Measurements from ENCODE around the gene SCT.

SCT gene

DNA sequence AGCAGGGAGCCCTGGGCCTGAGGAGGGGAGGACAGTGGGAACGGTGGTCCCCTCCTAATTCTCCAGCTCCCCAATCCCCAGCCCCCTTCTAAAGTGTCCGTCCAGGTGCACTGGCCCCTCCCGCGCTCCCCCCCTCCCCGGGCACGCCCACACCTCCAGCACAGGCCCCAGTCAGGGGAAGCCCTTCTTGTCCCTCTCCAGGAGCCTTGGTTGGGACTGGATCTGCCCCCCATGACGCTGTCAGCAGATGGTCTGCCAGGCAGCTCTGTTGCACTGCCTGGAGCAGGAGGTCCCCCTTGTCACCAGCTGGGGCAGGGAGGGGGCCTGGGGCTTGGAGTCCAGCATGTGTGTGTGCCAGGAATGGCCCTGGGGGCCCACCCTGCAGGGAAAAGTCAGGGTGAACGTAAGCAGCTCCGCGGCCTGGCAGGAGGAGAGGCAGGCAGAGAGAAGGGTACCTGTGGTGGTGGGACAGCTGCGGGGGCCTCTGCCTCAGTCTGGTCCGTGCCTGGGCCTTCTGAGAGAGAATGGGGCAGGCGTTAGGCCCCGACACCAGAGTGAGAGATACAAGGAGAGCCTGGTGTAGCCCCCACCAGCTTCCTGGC is 12.9 kb downstream of the SCT start:
- H3K27ac ChIP-seq (ENCODE audit: insufficient read depth in 1 of 2, low read depth in 1 of 2, low read length in 2 of 2, poor library complexity in 1 of 2, severe bottlenecking in 2 of 2), result peak overlapping the region in 1 of 2 experiments; percentile 14
- no peaks in the 10 kb centered on the region for H3K27me3 ChIP-seq (replicated peaks in 2 of 5; ENCODE audit: control insufficient read depth in 4 of 5, insufficient read depth in 5 of 5, low read length in 4 of 5)
- peak overlapping the region in 1 of 7 experiments; percentile 11 for H3K4me3 ChIP-seq (ENCODE audit: control insufficient read depth in 1 of 7, extremely low read depth in 1 of 7, insufficient read depth in 4 of 7, low read depth in 2 of 7, low read length in 6 of 7)
- H3K9me3 ChIP-seq (ENCODE audit: control extremely low read depth in 1 of 5, control insufficient read depth in 4 of 5, insufficient read depth in 2 of 5, low read depth in 1 of 5, low read length in 4 of 5), result no peaks in the 10 kb centered on the region
- 95% methylated on average over 8 of the region's 14 CpGs for WGBS (ENCODE audit: insufficient coverage)
- ChIA-PET CTCF (interaction anchor here (0.5 to 2.1 kb wide), 4 partner anchors 10 to 67 kb away, joined by 3 to 5 read pairs (median 3); no protein-coding TSS in a partner anchor), POLR2A (no interaction called here)
- DNase-seq, result no peak
- peaks cover 0 to 31% (median 23%) of the 10 kb centered on the region in 4 experiments for H3K4me1 ChIP-seq (ENCODE audit: control extremely low read depth in 1 of 4, control insufficient read depth in 4 of 4, insufficient read depth in 4 of 4, low read length in 3 of 4)
- H3K36me3 ChIP-seq (ENCODE audit: control insufficient read depth in 4 of 4, insufficient read depth in 4 of 4, low read length in 3 of 4), result peaks cover 5 to 57% (median 36%) of the 10 kb centered on the region in 4 experiments

DNA sequence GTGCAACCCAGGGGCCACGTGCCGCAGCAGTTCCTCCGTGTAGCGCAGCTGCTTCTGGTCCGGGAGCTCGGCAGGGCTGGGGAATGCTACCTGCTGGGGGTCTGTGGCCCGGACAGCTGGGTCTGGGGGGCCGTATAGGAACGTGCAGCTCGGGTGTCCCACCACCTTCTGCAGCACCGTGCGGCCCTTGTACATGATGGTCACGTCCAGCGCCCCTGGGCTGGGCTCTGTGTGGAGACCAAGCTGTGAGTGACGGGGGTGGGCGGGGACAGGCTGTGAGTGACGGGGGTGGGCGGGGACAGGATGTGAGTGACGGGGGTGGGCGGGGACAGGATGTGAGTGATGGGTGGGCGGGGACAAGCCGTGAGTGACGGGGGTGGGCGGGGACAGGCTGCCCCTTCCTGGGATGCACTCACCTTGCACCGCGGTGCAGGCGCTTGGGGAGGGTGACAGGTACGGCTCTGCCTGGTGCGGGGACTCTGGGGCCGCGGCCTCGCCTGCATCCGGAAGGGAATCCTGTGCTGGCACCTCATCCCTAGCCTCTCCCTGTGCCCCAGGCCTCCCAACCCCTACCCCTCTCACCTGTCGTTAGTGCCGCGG is 13.5 kb downstream of the SCT start:
- H3K4me3 ChIP-seq (ENCODE audit: control insufficient read depth in 1 of 7, extremely low read depth in 1 of 7, insufficient read depth in 4 of 7, low read depth in 2 of 7, low read length in 6 of 7), result no peak overlapping the region
- ChIA-PET POLR2A (interaction anchor here (1.0 kb wide), 1 partner anchor 26 kb away, joined by 3 read pairs; no protein-coding TSS in a partner anchor), CTCF (interaction anchor here (1.1 to 2.1 kb wide), 3 partner anchors 9 to 57 kb away, joined by 3 to 8 read pairs (median 5); no protein-coding TSS in a partner anchor)
- peak overlapping the region in 1 of 2 experiments; percentile 49 for H3K27ac ChIP-seq (ENCODE audit: insufficient read depth in 1 of 2, low read depth in 1 of 2, low read length in 2 of 2, poor library complexity in 1 of 2, severe bottlenecking in 2 of 2)
- H3K9me3 ChIP-seq (ENCODE audit: control extremely low read depth in 1 of 5, control insufficient read depth in 4 of 5, insufficient read depth in 2 of 5, low read depth in 1 of 5, low read length in 4 of 5), result no peaks in the 10 kb centered on the region
- peak; percentile 42 to 75 (median 50) for DNase-seq
- peaks cover 0 to 31% (median 23%) of the 10 kb centered on the region in 4 experiments for H3K4me1 ChIP-seq (ENCODE audit: control extremely low read depth in 1 of 4, control insufficient read depth in 4 of 4, insufficient read depth in 4 of 4, low read length in 3 of 4)
- peaks cover 5 to 59% (median 42%) of the 10 kb centered on the region in 4 experiments for H3K36me3 ChIP-seq (ENCODE audit: control insufficient read depth in 4 of 4, insufficient read depth in 4 of 4, low read length in 3 of 4)
- no peaks in the 10 kb centered on the region for H3K27me3 ChIP-seq (replicated peaks in 2 of 5; ENCODE audit: control insufficient read depth in 4 of 5, insufficient read depth in 5 of 5, low read length in 4 of 5)
- 94% methylated on average over 21 of the region's 36 CpGs for WGBS (ENCODE audit: insufficient coverage)

DNA sequence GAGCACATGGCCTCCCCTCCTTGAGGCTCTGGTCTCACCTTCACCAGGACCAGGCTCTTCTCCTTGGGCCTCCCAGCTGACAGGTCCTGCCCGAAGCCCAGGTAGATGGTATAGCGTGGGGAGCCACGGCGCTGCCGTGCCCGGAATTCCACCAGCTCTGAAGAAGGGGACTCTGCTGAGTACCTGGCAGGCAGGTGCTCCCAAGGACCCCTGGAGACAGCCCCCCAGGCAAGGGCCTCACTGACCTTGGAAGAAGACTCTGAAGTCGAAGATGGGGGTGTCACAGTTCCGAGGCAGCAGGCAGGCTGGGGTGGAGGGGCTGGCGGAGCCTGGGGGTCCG is 14.1 kb downstream of the SCT start:
- POLR2A ChIA-PET, result interaction anchor here (1.0 kb wide), 1 partner anchor 26 kb away, joined by 3 read pairs; no protein-coding TSS in a partner anchor
- Histone ChIP-seq H3K9me3 (ENCODE audit: control extremely low read depth in 1 of 5, control insufficient read depth in 4 of 5, insufficient read depth in 2 of 5, low read depth in 1 of 5, low read length in 4 of 5) (no peaks in the 10 kb centered on the region), H3K4me3 (ENCODE audit: control insufficient read depth in 1 of 7, extremely low read depth in 1 of 7, insufficient read depth in 4 of 7, low read depth in 2 of 7, low read length in 6 of 7) (no peak overlapping the region), H3K4me1 (ENCODE audit: control extremely low read depth in 1 of 4, control insufficient read depth in 4 of 4, insufficient read depth in 4 of 4, low read length in 3 of 4) (peaks cover 0 to 31% (median 23%) of the 10 kb centered on the region in 4 experiments), H3K36me3 (ENCODE audit: control insufficient read depth in 4 of 4, insufficient read depth in 4 of 4, low read length in 3 of 4) (peaks cover 5 to 59% (median 45%) of the 10 kb centered on the region in 4 experiments), H3K27ac (ENCODE audit: insufficient read depth in 1 of 2, low read depth in 1 of 2, low read length in 2 of 2, poor library complexity in 1 of 2, severe bottlenecking in 2 of 2) (peak overlapping the region in 1 of 2 experiments; percentile 49), H3K27me3 (replicated peaks in 2 of 5; ENCODE audit: control insufficient read depth in 4 of 5, insufficient read depth in 5 of 5, low read length in 4 of 5) (no peaks in the 10 kb centered on the region)
- no peak for DNase-seq
- CTCF ChIA-PET, result interaction anchor here (1.8 to 2.1 kb wide), 2 partner anchors 17 to 57 kb away, joined by 5 to 8 read pairs; no protein-coding TSS in a partner anchor
- WGBS (ENCODE audit: insufficient coverage), result 91% methylated on average over 6 of the region's 10 CpGs

DNA sequence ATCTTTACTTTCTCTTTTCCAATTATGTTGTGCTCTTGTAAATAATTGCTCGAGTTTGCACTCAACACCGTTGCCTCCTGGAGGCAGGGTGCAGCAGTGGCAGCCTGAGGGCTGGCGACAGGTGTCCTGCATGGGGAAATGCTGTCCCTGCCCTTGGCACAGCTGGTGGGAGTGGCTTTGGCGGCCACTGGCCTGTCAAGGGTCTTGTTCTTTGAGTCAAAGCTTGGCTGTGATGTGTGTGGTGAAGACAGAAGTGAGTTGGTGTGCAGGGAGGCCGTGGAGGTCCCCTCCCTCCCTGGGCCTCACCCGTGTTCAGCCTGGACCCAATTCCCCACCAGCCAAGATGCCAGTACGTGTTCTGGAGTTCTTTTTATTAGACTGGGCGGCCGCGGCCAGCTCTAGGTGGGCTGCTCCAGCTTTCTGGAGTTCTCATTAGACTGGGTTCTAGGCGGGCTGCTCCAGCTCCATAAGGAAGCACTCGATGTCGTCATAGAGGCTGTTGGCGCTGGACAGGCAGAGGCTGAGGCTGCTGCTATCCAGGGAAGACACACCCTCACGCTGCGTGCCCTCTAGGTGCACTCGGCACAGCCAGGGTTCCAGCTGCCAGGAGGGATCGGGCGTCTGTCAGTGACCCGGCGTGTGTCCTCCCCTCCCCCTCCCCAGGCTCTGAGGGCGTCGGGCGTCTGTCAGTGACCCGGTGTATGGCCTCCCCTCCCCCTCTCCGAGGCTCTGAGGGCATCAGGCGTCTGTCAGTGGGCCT is 14.6 kb downstream of the SCT start:
- H3K36me3 ChIP-seq (ENCODE audit: control insufficient read depth in 4 of 4, insufficient read depth in 4 of 4, low read length in 3 of 4), result peaks cover 5 to 63% (median 48%) of the 10 kb centered on the region in 4 experiments
- peaks cover 0 to 31% (median 23%) of the 10 kb centered on the region in 4 experiments for H3K4me1 ChIP-seq (ENCODE audit: control extremely low read depth in 1 of 4, control insufficient read depth in 4 of 4, insufficient read depth in 4 of 4, low read length in 3 of 4)
- POLR2A ChIA-PET, result interaction anchor here (1.0 kb wide), 1 partner anchor 25 kb away, joined by 3 read pairs; no protein-coding TSS in a partner anchor
- peak overlapping the region in 1 of 2 experiments; percentile 49 for H3K27ac ChIP-seq (ENCODE audit: insufficient read depth in 1 of 2, low read depth in 1 of 2, low read length in 2 of 2, poor library complexity in 1 of 2, severe bottlenecking in 2 of 2)
- H3K27me3 ChIP-seq (replicated peaks in 2 of 5; ENCODE audit: control insufficient read depth in 4 of 5, insufficient read depth in 5 of 5, low read length in 4 of 5), result no peaks in the 10 kb centered on the region
- no peak overlapping the region for H3K4me3 ChIP-seq (ENCODE audit: control insufficient read depth in 1 of 7, extremely low read depth in 1 of 7, insufficient read depth in 4 of 7, low read depth in 2 of 7, low read length in 6 of 7)
- H3K9me3 ChIP-seq (ENCODE audit: control extremely low read depth in 1 of 5, control insufficient read depth in 4 of 5, insufficient read depth in 2 of 5, low read depth in 1 of 5, low read length in 4 of 5), result no peaks in the 10 kb centered on the region
- DNase-seq, result peak; percentile 39 to 60 (median 50)
- WGBS (ENCODE audit: insufficient coverage), result 96% methylated on average over 18 of the region's 27 CpGs
- CTCF ChIA-PET, result interaction anchor here (0.7 to 2.1 kb wide), 5 partner anchors 16 to 56 kb away, joined by 3 to 8 read pairs (median 5); no protein-coding TSS in a partner anchor

DNA sequence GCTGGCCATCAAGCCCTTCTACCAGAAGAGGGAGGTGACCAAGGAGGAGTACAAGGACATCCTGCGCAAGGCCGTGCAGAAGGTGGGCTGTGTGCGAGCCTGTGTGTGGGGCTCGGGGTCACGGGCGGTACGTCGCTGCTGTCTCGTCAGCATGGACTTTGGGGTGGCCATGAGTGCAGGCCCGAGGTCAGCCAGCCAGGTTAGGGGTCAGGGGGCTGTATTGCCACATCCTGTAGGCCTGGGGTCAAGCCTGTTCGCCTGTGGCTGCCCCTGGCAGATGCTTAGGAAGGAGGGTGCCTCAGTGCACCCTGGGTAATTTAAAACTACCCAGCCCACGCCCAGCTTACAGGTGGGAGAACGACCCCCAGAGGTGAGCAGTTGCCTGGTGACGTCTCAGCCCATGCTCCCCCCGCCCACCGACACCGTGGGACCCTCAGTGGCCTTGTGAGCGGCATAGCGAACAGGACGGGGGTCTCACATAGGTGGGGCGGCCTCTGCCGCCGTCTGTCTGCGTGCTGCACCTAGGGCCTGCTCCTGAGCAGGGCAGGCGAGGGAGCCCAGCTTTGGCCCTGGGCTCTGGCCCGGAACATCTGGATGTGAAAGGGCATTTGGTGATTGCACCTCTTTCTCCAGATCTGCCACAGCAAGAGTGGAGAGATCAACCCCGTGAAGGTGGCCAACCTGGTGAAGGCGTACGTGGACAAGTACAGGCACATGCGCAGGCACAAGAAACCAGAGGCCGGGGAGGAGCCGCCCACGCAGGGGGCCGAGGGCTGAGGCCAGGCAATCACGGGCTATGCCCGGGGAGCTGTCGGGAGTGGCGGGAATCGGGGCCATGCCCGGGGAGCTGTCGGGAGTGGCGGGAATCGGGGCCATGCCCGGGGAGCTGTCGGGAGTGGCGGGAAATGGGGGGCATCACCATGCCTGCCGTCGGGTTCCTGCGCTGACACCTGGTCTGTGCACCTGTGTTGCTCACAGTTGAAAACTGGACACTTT is 15.7 kb downstream of the SCT start:
- no peak for DNase-seq
- WGBS (ENCODE audit: insufficient coverage), result 96% methylated on average over 36 of the region's 49 CpGs
- H3K4me3 ChIP-seq (ENCODE audit: control insufficient read depth in 1 of 7, extremely low read depth in 1 of 7, insufficient read depth in 4 of 7, low read depth in 2 of 7, low read length in 6 of 7), result no peak overlapping the region
- H3K4me1 ChIP-seq (ENCODE audit: control extremely low read depth in 1 of 4, control insufficient read depth in 4 of 4, insufficient read depth in 4 of 4, low read length in 3 of 4), result peaks cover 0 to 21% (median 13%) of the 10 kb centered on the region in 4 experiments
- ChIA-PET POLR2A (interaction anchor here (0.6 to 0.9 kb wide), 2 partner anchors 10 to 22 kb away, joined by 7 to 10 read pairs; no protein-coding TSS in a partner anchor), CTCF (interaction anchor here (1.0 to 2.1 kb wide), 4 partner anchors 15 to 55 kb away, joined by 3 to 8 read pairs (median 5); no protein-coding TSS in a partner anchor)
- no peaks in the 10 kb centered on the region for H3K9me3 ChIP-seq (ENCODE audit: control extremely low read depth in 1 of 5, control insufficient read depth in 4 of 5, insufficient read depth in 2 of 5, low read depth in 1 of 5, low read length in 4 of 5)
- H3K36me3 ChIP-seq (ENCODE audit: control insufficient read depth in 4 of 4, insufficient read depth in 4 of 4, low read length in 3 of 4), result peaks cover 5 to 74% (median 58%) of the 10 kb centered on the region in 4 experiments
- no peaks in the 10 kb centered on the region for H3K27me3 ChIP-seq (replicated peaks in 2 of 5; ENCODE audit: control insufficient read depth in 4 of 5, insufficient read depth in 5 of 5, low read length in 4 of 5)
- H3K27ac ChIP-seq (ENCODE audit: insufficient read depth in 1 of 2, low read depth in 1 of 2, low read length in 2 of 2, poor library complexity in 1 of 2, severe bottlenecking in 2 of 2), result no peak overlapping the region
